WERI-Rb-1 (cell line): ENCODE measurements around the gene MYBBP1A.

Experiments used
- DNase-seq: peaks from one replicate; pipeline ENCODE4 v3.0.0-alpha.2; 2020
- H3K27ac ChIP-seq: fragments of 250-450 bp; sonication (Bioruptor Pico); 2 replicates; pipeline ENCODE4 v1.5.1; 2020; ENCODE audit warnings: mild to moderate bottlenecking, moderate library complexity
- H3K27me3 ChIP-seq: fragments of 250-450 bp; sonication (Bioruptor Pico); 2 replicates; pipeline ENCODE4 v1.5.1; 2021; ENCODE audit warnings: mild to moderate bottlenecking, low read depth, moderate library complexity; ENCODE audit not compliant: insufficient read depth, severe bottlenecking
- H3K36me3 ChIP-seq: fragments of 250-450 bp; sonication (Bioruptor Pico); 2 replicates; pipeline ENCODE4 v1.5.1; 2020; ENCODE audit warnings: mild to moderate bottlenecking, moderate library complexity
- H3K4me3 ChIP-seq: 2 replicates; pipeline ENCODE4 v1.5.1; 2011; ENCODE audit warnings: low read depth, mild to moderate bottlenecking, control low read depth, low read length
- H3K9me3 ChIP-seq: fragments of 250-450 bp; sonication (Bioruptor Pico); 2 replicates; pipeline ENCODE4 v1.5.1; 2021; ENCODE audit warnings: mild to moderate bottlenecking, moderate library complexity; ENCODE audit not compliant: severe bottlenecking
- TF ChIP-seq, protein P1 (sequence below): IDR thresholded peaks from 2 replicates; pipeline ENCODE4 v1.5.1; 2011; ENCODE audit warnings: low read depth, mild to moderate bottlenecking, control low read depth, inconsistent platforms, low read length

The MYBBP1A gene

GRCh38 chr17:4529533-4530152, 25.5 kb downstream of the MYBBP1A start:
- Histone ChIP-seq H3K27ac (peak overlapping the region; percentile 52), H3K27me3 (no peaks in the 10 kb centered on the region), H3K4me3 (no peak overlapping the region), H3K9me3 (no peaks in the 10 kb centered on the region), H3K36me3 (no peaks in the 10 kb centered on the region)
- peak; percentile 77 for DNase-seq
- TF ChIP-seq, protein P1, sequence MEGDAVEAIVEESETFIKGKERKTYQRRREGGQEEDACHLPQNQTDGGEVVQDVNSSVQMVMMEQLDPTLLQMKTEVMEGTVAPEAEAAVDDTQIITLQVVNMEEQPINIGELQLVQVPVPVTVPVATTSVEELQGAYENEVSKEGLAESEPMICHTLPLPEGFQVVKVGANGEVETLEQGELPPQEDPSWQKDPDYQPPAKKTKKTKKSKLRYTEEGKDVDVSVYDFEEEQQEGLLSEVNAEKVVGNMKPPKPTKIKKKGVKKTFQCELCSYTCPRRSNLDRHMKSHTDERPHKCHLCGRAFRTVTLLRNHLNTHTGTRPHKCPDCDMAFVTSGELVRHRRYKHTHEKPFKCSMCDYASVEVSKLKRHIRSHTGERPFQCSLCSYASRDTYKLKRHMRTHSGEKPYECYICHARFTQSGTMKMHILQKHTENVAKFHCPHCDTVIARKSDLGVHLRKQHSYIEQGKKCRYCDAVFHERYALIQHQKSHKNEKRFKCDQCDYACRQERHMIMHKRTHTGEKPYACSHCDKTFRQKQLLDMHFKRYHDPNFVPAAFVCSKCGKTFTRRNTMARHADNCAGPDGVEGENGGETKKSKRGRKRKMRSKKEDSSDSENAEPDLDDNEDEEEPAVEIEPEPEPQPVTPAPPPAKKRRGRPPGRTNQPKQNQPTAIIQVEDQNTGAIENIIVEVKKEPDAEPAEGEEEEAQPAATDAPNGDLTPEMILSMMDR, result no peak

GRCh38 chr17:4527566-4528125, 27.5 kb downstream of the MYBBP1A start:
- Histone ChIP-seq H3K4me3 (no peak overlapping the region), H3K9me3 (no peaks in the 10 kb centered on the region), H3K27me3 (no peaks in the 10 kb centered on the region), H3K27ac (no peak overlapping the region), H3K36me3 (no peaks in the 10 kb centered on the region)
- TF ChIP-seq, protein P1, result no peak
- DNase-seq, result no peak

- no peak for DNase-seq
- Histone ChIP-seq H3K27ac (no peak overlapping the region), H3K27me3 (no peaks in the 10 kb centered on the region), H3K9me3 (no peaks in the 10 kb centered on the region), H3K36me3 (no peaks in the 10 kb centered on the region), H3K4me3 (no peak overlapping the region)
- TF ChIP-seq, protein P1, result no peak
Measured at GRCh38 chr17:4527134-4527533, 28.1 kb downstream of the MYBBP1A start.

DNA sequence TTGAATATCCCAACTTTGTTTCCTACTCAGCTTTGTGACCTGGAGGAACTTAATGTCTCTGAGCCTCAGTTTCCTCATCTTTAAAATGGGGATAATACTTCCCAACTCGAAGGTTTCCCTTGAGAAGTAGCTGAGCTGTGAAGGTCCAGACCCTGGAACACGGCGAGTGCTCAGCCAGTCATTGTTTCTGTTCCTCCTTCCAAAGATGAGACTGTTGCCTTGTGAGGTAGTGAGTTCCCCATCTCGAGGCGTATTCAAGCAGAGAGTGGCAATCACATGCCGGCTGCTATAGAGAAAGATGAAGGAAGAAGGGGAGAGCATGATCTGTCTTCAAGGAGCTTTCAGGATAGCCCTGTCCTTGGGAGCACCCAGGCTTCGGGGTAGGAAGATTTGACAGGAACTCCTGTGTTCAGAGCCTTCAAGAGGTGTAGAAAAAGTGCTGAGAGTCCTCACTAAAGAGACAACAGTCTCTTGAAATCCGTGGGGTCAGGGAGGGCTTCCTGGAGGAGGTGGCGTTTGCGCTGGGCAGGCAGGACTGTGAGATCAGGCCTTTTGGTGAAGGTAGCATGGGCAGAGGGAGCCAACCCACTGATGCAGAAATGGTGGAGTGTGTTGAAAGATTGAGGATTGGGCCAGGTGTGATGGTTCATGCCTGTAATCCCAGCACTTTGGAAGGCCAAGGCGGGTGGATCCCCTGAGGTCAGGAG, 29.3 kb downstream of the MYBBP1A start:
- no peak for DNase-seq
- no peak overlapping the region for H3K27ac ChIP-seq
- H3K9me3 ChIP-seq, result no peaks in the 10 kb centered on the region
- H3K27me3 ChIP-seq, result no peaks in the 10 kb centered on the region
- TF ChIP-seq, protein P1, result no peak
- H3K4me3 ChIP-seq, result no peak overlapping the region
- H3K36me3 ChIP-seq, result no peaks in the 10 kb centered on the region

DNA sequence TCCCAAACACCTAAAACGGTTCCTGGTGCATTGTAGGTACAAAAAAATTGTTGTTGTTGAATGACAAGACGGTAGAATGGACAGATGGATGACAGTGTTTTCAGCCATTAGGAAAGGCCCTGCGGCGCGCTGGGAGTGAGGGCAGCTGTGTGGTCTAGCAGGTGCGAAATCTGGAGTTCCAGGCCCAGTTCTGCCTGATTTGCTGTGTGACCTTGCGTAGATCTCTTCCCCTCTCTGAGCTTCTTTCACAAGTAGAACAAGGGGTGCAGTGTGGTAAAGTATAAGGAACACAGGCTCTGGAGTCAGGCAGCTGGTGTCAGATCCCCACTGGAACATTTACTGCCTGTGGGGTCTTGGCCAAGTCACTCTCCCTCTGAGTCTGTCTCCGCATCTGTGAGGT, 31.2 kb downstream of the MYBBP1A start:
- Histone ChIP-seq H3K4me3 (no peak overlapping the region), H3K36me3 (no peaks in the 10 kb centered on the region), H3K27ac (no peak overlapping the region), H3K27me3 (no peaks in the 10 kb centered on the region), H3K9me3 (no peaks in the 10 kb centered on the region)
- TF ChIP-seq, protein P1, result no peak
- no peak for DNase-seq
